GM19035 (cell line): ENCODE measurements around the gene GRID1.

Source experiments
- ATAC-seq: cut with Tn5 transposase; IDR thresholded peaks from one replicate; pipeline ENCODE4 v1.9.1; 2021; ENCODE audit not compliant: unreplicated experiment

GRID1 gene

GRCh38 chr10:86155054-86155921 lies 211.3 kb downstream of the GRID1 start:
- no peak for ATAC-seq

GRCh38 chr10:86153751-86154150 lies 212.8 kb downstream of the GRID1 start:
- ATAC-seq, result no peak

GRCh38 chr10:86152911-86153310 lies 213.7 kb downstream of the GRID1 start:
- no peak for ATAC-seq

- ATAC-seq, result no peak
Observed at GRCh38 chr10:86152354-86152753, 214.2 kb downstream of the GRID1 start.

GRCh38 chr10:86151613-86152012 lies 215.0 kb downstream of the GRID1 start:
- ATAC-seq, result no peak

- ATAC-seq, result no peak
Observed at GRCh38 chr10:86149257-86149656, 217.3 kb downstream of the GRID1 start.

- ATAC-seq, result no peak
Observed at GRCh38 chr10:86148117-86148516, 218.5 kb downstream of the GRID1 start.

GRCh38 chr10:86144301-86144700 lies 222.3 kb downstream of the GRID1 start:
- no peak for ATAC-seq

- no peak for ATAC-seq
Observed at GRCh38 chr10:86141896-86142295, 224.7 kb downstream of the GRID1 start.

GRCh38 chr10:86139066-86139657 lies 227.4 kb downstream of the GRID1 start:
- ATAC-seq, result no peak

- no peak for ATAC-seq
Observed at GRCh38 chr10:86138551-86139065, 228.0 kb downstream of the GRID1 start.

- no peak for ATAC-seq
Observed at GRCh38 chr10:86137561-86137960, 229.0 kb downstream of the GRID1 start.

- ATAC-seq, result no peak
Observed at GRCh38 chr10:86136934-86137333, 229.7 kb downstream of the GRID1 start.

- ATAC-seq, result no peak
Observed at GRCh38 chr10:86135191-86135590, 231.4 kb downstream of the GRID1 start.

GRCh38 chr10:86130737-86131475 lies 235.7 kb downstream of the GRID1 start:
- no peak for ATAC-seq

GRCh38 chr10:86130041-86130440 lies 236.6 kb downstream of the GRID1 start:
- ATAC-seq, result no peak

GRCh38 chr10:86128360-86128759 lies 238.2 kb downstream of the GRID1 start:
- ATAC-seq, result no peak

GRCh38 chr10:86127274-86127819 lies 239.2 kb downstream of the GRID1 start:
- ATAC-seq, result no peak

- no peak for ATAC-seq
Observed at GRCh38 chr10:86124734-86125133, 241.9 kb downstream of the GRID1 start.

- ATAC-seq, result no peak
Observed at GRCh38 chr10:86123715-86124114, 242.9 kb downstream of the GRID1 start.

- no peak for ATAC-seq
Observed at GRCh38 chr10:86123304-86123703, 243.3 kb downstream of the GRID1 start.
